Left forelimb (tissue), 1 donor: ENCODE data around the gene COMMD6.
A peak's percentile ranks its signal among the peaks of the same experiment; 100 is the strongest.
"Not testable (repeated sequence)": the region's sequence is repeated elsewhere in the genome, so short reads cannot be mapped to it uniquely, and the experiment has no call there.

ENCODE experiments used
- DNase-seq: peaks from one replicate; pipeline ENCODE4 v3.0.0-alpha.2; 2018; ENCODE audit warnings: low spot score

The COMMD6 gene

GRCh38 chr13:75537401-75538365, at the start of gene COMMD6:
COMMD6 (minus strand) TSS chr13:75537841; CDS start chr13:75537805, 36 bp downstream.
- peak; percentile 86 for DNase-seq

GRCh38 chr13:75585153-75585552, 47.5 kb upstream of the COMMD6 start:
- no peak for DNase-seq

- DNase-seq: no peak
Measured at GRCh38 chr13:75583091-75583490, 45.5 kb upstream of the COMMD6 start.

GRCh38 chr13:75581874-75582640, 44.4 kb upstream of the COMMD6 start:
- no peak for DNase-seq

GRCh38 chr13:75579529-75579928, 41.9 kb upstream of the COMMD6 start:
- no peak for DNase-seq

- DNase-seq: no peak
Measured at GRCh38 chr13:75569576-75569975, 31.9 kb upstream of the COMMD6 start.

- no peak for DNase-seq
Measured at GRCh38 chr13:75566658-75567057, 29.0 kb upstream of the COMMD6 start.

- no peak for DNase-seq
Measured at GRCh38 chr13:75558145-75558840, 20.7 kb upstream of the COMMD6 start.

- DNase-seq: no peak
Measured at GRCh38 chr13:75556961-75557360, 19.3 kb upstream of the COMMD6 start.

GRCh38 chr13:75555836-75556235, 18.2 kb upstream of the COMMD6 start:
- no peak for DNase-seq

- DNase-seq: no peak
Measured at GRCh38 chr13:75554981-75555380, 17.3 kb upstream of the COMMD6 start.

- DNase-seq: no peak
Measured at GRCh38 chr13:75554464-75554863, 16.8 kb upstream of the COMMD6 start.

- peak; percentile 63 for DNase-seq
Measured at GRCh38 chr13:75550159-75550567, 12.5 kb upstream of the COMMD6 start.

- DNase-seq: peak; percentile 97
Measured at GRCh38 chr13:75549262-75550158, 11.9 kb upstream of the COMMD6 start, which contains the start of gene UCHL3. UCHL3 (plus strand) TSS chr13:75549791; CDS start chr13:75549821, 30 bp downstream.

- no peak for DNase-seq
Measured at GRCh38 chr13:75547917-75548316, 10.3 kb upstream of the COMMD6 start.

- not testable (repeated sequence) for DNase-seq
Measured at GRCh38 chr13:75545386-75545785, 7.7 kb upstream of the COMMD6 start.

GRCh38 chr13:75544681-75545330, 7.2 kb upstream of the COMMD6 start:
- no peak for DNase-seq

GRCh38 chr13:75541961-75542360, 4.3 kb upstream of the COMMD6 start:
- no peak for DNase-seq

GRCh38 chr13:75541287-75541686, 3.6 kb upstream of the COMMD6 start:
- no peak for DNase-seq

GRCh38 chr13:75533861-75534260, 3.8 kb downstream of the COMMD6 start:
- no peak for DNase-seq

GRCh38 chr13:75530549-75530961, 7.1 kb downstream of the COMMD6 start:
- DNase-seq: no peak
